Measurements from ENCODE around the gene OPCML. TPM values are rescaled to one million over a fixed set of nuclear protein-coding genes. Genes with fewer than 3 reads are reported as not detected.

The OPCML gene
- polyA plus RNA-seq, 3 donors = not detected

DNA sequence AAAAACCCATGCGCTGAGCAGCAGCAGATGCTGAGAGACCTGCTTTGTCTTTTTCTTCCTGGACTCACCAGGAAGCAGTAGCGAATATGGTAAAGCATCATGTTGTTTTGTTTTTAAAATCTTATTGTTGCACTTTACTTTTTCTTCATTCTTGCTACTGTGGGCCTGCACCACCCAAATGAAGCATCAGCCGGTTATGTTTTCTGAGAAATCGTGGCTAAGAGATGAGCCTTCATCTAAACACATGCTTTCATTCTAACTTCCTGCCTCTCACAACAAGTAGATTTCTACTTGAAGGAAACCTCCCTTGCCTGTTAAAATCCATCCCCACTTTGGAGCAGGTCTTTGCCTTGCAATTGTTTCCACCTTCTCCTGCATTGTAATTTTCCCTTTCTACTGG lies 1136.0 kb downstream of the OPCML start:
- H3K27me3 ChIP-seq (ENCODE audit: control insufficient read depth in 2 of 2, insufficient read depth in 2 of 2, low read length in 2 of 2) = no peaks in the 10 kb centered on the region
- H3K9ac ChIP-seq (ENCODE audit: insufficient read depth, low read length, poor library complexity, severe bottlenecking) = no peak overlapping the region
- no peak overlapping the region for H3K4me3 ChIP-seq (replicated peaks in 1 of 3; ENCODE audit: low read depth in 2 of 3, low read length in 3 of 3)
- Mint-ChIP-seq H3K4me3 (no peak overlapping the region), H3K36me3 (no peaks in the 10 kb centered on the region), H3K9me3 (peaks cover 0 to 5% (median under 1%) of the 10 kb centered on the region in 7 donors), H3K27ac (no peak overlapping the region), H3K27me3 (ENCODE audit: low read depth in 3 of 3) (no peaks in the 10 kb centered on the region), H3K4me1 (no peaks in the 10 kb centered on the region)
- intact Hi-C loops (cut with micrococcal nuclease) = no loop called here
- H2AFZ ChIP-seq (ENCODE audit: insufficient read depth, low read depth, low read length, poor library complexity, severe bottlenecking) = no peak overlapping the region
- no peaks in the 10 kb centered on the region for H3K4me1 ChIP-seq (ENCODE audit: control insufficient read depth in 1 of 2, insufficient read depth in 2 of 2, low read length in 2 of 2)
- WGBS (ENCODE audit: insufficient coverage) = 100% methylated on average over 1 of the region's 4 CpGs
- DNase-seq = no peak
- H3K79me2 ChIP-seq (ENCODE audit: insufficient read depth, low read length) = no peaks in the 10 kb centered on the region
- TF ChIP-seq, protein P1, sequence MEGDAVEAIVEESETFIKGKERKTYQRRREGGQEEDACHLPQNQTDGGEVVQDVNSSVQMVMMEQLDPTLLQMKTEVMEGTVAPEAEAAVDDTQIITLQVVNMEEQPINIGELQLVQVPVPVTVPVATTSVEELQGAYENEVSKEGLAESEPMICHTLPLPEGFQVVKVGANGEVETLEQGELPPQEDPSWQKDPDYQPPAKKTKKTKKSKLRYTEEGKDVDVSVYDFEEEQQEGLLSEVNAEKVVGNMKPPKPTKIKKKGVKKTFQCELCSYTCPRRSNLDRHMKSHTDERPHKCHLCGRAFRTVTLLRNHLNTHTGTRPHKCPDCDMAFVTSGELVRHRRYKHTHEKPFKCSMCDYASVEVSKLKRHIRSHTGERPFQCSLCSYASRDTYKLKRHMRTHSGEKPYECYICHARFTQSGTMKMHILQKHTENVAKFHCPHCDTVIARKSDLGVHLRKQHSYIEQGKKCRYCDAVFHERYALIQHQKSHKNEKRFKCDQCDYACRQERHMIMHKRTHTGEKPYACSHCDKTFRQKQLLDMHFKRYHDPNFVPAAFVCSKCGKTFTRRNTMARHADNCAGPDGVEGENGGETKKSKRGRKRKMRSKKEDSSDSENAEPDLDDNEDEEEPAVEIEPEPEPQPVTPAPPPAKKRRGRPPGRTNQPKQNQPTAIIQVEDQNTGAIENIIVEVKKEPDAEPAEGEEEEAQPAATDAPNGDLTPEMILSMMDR (IDR thresholded peaks at IDR 0.05) = no peak
- no peaks in the 10 kb centered on the region for H4K20me1 ChIP-seq (ENCODE audit: insufficient read depth, low read length)
- H3K27ac ChIP-seq (ENCODE audit: low read depth in 1 of 2, low read length in 2 of 2) = no peak overlapping the region
- H3K4me2 ChIP-seq (replicated peaks; ENCODE audit: extremely low read depth, low read length, poor library complexity, severe bottlenecking) = no peak overlapping the region
- no peaks in the 10 kb centered on the region for H3K9me3 ChIP-seq (replicated peaks in 1 of 2; ENCODE audit: control insufficient read depth in 1 of 2, insufficient read depth in 1 of 2, low read length in 2 of 2)
- no peaks in the 10 kb centered on the region for H3K36me3 ChIP-seq (replicated peaks in 1 of 2; ENCODE audit: control insufficient read depth in 1 of 2, insufficient read depth in 2 of 2, low read length in 2 of 2)

- H3K4me2 ChIP-seq (replicated peaks; ENCODE audit: extremely low read depth, low read length, poor library complexity, severe bottlenecking) = no peak overlapping the region
- Mint-ChIP-seq H3K4me1 (no peaks in the 10 kb centered on the region), H3K27me3 (ENCODE audit: low read depth in 3 of 3) (no peaks in the 10 kb centered on the region), H3K4me3 (no peak overlapping the region), H3K9me3 (peaks cover 0 to 5% (median 2%) of the 10 kb centered on the region in 7 donors), H3K36me3 (no peaks in the 10 kb centered on the region), H3K27ac (no peak overlapping the region)
- H3K9me3 ChIP-seq (replicated peaks in 1 of 2; ENCODE audit: control insufficient read depth in 1 of 2, insufficient read depth in 1 of 2, low read length in 2 of 2) = no peaks in the 10 kb centered on the region
- no peak overlapping the region for H3K27ac ChIP-seq (ENCODE audit: low read depth in 1 of 2, low read length in 2 of 2)
- H4K20me1 ChIP-seq (ENCODE audit: insufficient read depth, low read length) = no peaks in the 10 kb centered on the region
- no peaks in the 10 kb centered on the region for H3K27me3 ChIP-seq (ENCODE audit: control insufficient read depth in 2 of 2, insufficient read depth in 2 of 2, low read length in 2 of 2)
- H3K79me2 ChIP-seq (ENCODE audit: insufficient read depth, low read length) = no peaks in the 10 kb centered on the region
- TF ChIP-seq, protein P1 (IDR thresholded peaks at IDR 0.05) = no peak
- no peaks in the 10 kb centered on the region for H3K36me3 ChIP-seq (replicated peaks in 1 of 2; ENCODE audit: control insufficient read depth in 1 of 2, insufficient read depth in 2 of 2, low read length in 2 of 2)
- DNase-seq = no peak
- H3K9ac ChIP-seq (ENCODE audit: insufficient read depth, low read length, poor library complexity, severe bottlenecking) = no peak overlapping the region
- no peaks in the 10 kb centered on the region for H3K4me1 ChIP-seq (ENCODE audit: control insufficient read depth in 1 of 2, insufficient read depth in 2 of 2, low read length in 2 of 2)
- no peak overlapping the region for H3K4me3 ChIP-seq (replicated peaks in 1 of 3; ENCODE audit: low read depth in 2 of 3, low read length in 3 of 3)
- no peak overlapping the region for H2AFZ ChIP-seq (ENCODE audit: insufficient read depth, low read depth, low read length, poor library complexity, severe bottlenecking)
- intact Hi-C loops (cut with micrococcal nuclease) = no loop called here
Measured at GRCh38 chr11:132395434-132395833, 1136.9 kb downstream of the OPCML start.
